ENCODE measurements around the gene LRRC7.

The LRRC7 gene

GRCh38 chr1:70092526-70092925 lies 524.8 kb downstream of the LRRC7 start:
- no peak for DNase-seq (ENCODE audit: low read depth in 2 of 2)

GRCh38 chr1:70093250-70093975 lies 525.7 kb downstream of the LRRC7 start:
- no peak for DNase-seq (ENCODE audit: low read depth in 2 of 2)

GRCh38 chr1:70101231-70101630 lies 533.5 kb downstream of the LRRC7 start:
- no peak for DNase-seq (ENCODE audit: low read depth in 2 of 2)

GRCh38 chr1:70101774-70102173 lies 534.1 kb downstream of the LRRC7 start:
- no peak for DNase-seq (ENCODE audit: low read depth in 2 of 2)

- no peak for DNase-seq (ENCODE audit: low read depth in 2 of 2)
These were observed 536.0 kb downstream of the LRRC7 start for GRCh38 chr1:70103770-70104169.

GRCh38 chr1:70109241-70109640 lies 541.5 kb downstream of the LRRC7 start:
- DNase-seq (ENCODE audit: low read depth in 2 of 2) = no peak

- DNase-seq (ENCODE audit: low read depth in 2 of 2) = no peak
These were observed 545.1 kb downstream of the LRRC7 start for GRCh38 chr1:70112838-70113237.

- no peak for DNase-seq (ENCODE audit: low read depth in 2 of 2)
These were observed 547.6 kb downstream of the LRRC7 start for GRCh38 chr1:70115315-70115714.

GRCh38 chr1:70117046-70117445 lies 549.3 kb downstream of the LRRC7 start:
- no peak for DNase-seq (ENCODE audit: low read depth in 2 of 2)

- no peak for DNase-seq (ENCODE audit: low read depth in 2 of 2)
These were observed 566.4 kb downstream of the LRRC7 start for GRCh38 chr1:70134148-70134547.

GRCh38 chr1:70140343-70140742 lies 572.6 kb downstream of the LRRC7 start:
- no peak for DNase-seq (ENCODE audit: low read depth in 2 of 2)

- DNase-seq (ENCODE audit: low read depth in 2 of 2) = no peak
These were observed 573.2 kb downstream of the LRRC7 start for GRCh38 chr1:70140894-70141293.

- DNase-seq (ENCODE audit: low read depth in 2 of 2) = no peak
These were observed 574.4 kb downstream of the LRRC7 start for GRCh38 chr1:70142075-70142474.

- DNase-seq (ENCODE audit: low read depth in 2 of 2) = no peak
These were observed 575.4 kb downstream of the LRRC7 start for GRCh38 chr1:70143048-70143659.

- DNase-seq (ENCODE audit: low read depth in 2 of 2) = no peak
These were observed 578.8 kb downstream of the LRRC7 start for GRCh38 chr1:70146488-70146887.

- no peak for DNase-seq (ENCODE audit: low read depth in 2 of 2)
These were observed 582.7 kb downstream of the LRRC7 start for GRCh38 chr1:70150444-70150843.

GRCh38 chr1:70153739-70154138 lies 586.0 kb downstream of the LRRC7 start:
- no peak for DNase-seq (ENCODE audit: low read depth in 2 of 2)

- DNase-seq (ENCODE audit: low read depth in 2 of 2) = no peak
These were observed 588.9 kb downstream of the LRRC7 start for GRCh38 chr1:70156529-70157120.

GRCh38 chr1:70164350-70164749 lies 596.6 kb downstream of the LRRC7 start:
- no peak for DNase-seq (ENCODE audit: low read depth in 2 of 2)

- no peak for DNase-seq (ENCODE audit: low read depth in 2 of 2)
These were observed 600.6 kb downstream of the LRRC7 start for GRCh38 chr1:70168283-70168682.

GRCh38 chr1:70169018-70169839 lies 601.5 kb downstream of the LRRC7 start:
- no peak for DNase-seq (ENCODE audit: low read depth in 2 of 2)

GRCh38 chr1:70171512-70171911 lies 603.8 kb downstream of the LRRC7 start:
- no peak for DNase-seq (ENCODE audit: low read depth in 2 of 2)
